Brain pericyte (primary cell): ENCODE results near the gene PLAAT1.

Source experiments
- DNase-seq: peaks from one replicate; pipeline ENCODE4 v3.0.0-alpha.2; 2012; ENCODE audit warnings: low read depth, low spot score

Gene PLAAT1

DNA sequence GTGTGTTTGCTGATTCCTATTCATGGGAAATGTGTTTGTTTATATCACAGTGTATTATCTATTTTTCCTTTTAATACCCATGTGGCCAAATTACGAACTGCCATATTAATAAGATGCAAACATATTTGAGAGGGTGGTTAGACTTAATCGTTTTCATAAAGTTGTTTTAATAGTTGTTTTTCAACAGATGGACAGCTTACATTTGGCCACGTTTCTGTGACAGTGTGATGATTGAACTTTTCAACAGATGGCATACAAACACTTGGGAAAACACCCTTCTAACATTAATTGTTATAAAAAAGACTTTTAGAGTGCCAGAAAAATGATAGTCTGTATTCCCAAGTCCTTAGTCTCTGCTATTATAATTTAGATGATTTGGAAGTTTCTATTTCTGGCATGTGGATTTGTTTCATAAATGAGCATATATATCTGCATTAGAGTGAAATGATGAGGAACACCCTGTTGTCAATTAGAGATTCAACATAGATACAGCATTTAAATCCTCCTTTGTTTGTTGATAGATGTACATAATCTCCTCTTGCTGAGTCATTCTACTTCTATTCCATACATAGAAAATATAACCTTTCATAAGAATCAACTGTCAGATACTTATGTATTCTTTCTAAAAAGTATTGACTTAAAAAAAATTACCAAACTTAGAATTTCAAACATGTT is 13.1 kb downstream of the PLAAT1 start:
- DNase-seq: no peak

DNA sequence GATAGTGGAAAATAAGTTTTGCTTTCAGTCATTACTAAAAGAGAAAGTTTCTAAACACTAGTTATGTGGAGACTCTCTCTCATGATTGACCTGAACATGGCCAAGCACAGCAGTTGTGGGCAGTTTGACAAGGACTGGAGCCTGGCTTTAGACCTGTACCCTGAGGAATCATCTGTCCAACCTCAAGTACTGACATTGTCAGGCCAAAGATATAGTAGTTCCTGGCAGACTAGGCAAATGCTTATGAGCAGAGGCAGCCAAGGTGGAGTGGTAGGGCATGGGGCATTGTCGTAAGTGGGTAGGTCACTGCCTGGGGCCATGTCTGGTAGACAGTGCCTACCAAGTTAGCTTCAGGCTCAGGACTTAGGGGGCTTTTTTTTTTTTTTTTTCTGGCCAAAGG is 20.9 kb downstream of the PLAAT1 start:
- DNase-seq: no peak

DNA sequence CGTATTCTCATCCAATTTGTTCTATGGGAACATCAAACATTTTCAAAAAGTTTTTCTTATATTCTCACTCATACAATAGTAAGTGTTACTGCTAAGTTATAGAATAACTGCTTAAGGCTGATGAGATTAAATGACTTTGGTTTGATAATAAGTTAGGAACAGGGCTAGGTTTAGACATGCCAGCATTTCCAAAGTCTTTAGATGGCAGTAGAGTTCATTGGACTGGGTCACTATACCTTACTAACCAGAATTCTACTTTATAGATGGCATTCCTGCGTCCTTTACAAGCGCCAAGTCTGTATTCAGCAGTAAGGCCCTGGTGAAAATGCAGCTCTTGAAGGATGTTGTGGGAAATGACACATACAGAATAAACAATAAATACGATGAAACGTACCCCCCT is 21.7 kb downstream of the PLAAT1 start:
- DNase-seq: no peak

DNA sequence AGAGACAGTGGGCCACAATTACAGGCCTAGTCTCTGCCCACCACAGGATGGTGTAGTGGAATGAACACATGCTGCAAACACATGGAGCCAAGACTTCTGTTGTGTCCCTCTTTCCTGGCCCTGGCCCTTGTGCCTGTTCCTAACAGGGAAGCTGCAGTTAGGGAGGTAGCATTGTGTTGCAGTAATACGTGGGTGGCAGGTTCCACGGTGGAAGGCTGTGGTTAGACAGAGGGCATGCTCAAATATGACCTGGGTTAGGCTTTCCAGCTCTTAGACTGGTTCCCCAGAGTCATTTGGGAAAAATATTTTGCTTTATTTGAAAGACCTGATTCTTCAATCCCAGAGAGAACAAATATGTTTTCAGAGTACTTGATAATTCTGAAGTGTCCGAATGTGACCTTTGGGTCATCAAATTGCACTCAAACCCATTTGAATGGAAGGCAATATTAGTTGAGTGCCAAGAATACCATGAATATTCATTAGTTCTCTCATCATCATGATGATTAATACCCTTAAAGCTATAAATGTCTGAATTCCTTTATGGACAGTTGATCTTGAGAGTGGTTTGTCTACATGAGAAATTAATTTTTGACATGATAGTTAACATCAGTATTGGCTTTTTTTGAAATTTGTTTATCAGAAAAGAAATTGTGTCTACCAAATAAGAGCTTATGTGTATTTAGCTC is 28.5 kb downstream of the PLAAT1 start:
- DNase-seq: no peak

DNA sequence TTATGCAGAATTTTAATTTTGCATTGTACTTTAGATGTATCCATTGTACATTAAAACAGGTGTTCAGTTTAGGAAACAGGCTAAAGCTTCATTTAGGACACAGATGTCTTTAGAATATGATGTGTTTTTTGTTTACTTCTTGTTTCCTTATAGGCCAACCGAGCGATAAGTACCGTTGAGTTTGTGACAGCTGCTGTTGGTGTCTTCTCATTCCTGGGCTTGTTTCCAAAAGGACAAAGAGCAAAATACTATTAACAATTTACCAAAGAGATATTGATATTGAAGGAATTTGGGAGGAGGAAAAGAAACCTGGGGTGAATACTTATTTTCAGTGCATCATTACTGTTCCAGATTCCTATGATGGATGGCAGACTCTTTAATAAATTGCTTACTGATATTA is 29.4 kb downstream of the PLAAT1 start:
- no peak for DNase-seq

DNA sequence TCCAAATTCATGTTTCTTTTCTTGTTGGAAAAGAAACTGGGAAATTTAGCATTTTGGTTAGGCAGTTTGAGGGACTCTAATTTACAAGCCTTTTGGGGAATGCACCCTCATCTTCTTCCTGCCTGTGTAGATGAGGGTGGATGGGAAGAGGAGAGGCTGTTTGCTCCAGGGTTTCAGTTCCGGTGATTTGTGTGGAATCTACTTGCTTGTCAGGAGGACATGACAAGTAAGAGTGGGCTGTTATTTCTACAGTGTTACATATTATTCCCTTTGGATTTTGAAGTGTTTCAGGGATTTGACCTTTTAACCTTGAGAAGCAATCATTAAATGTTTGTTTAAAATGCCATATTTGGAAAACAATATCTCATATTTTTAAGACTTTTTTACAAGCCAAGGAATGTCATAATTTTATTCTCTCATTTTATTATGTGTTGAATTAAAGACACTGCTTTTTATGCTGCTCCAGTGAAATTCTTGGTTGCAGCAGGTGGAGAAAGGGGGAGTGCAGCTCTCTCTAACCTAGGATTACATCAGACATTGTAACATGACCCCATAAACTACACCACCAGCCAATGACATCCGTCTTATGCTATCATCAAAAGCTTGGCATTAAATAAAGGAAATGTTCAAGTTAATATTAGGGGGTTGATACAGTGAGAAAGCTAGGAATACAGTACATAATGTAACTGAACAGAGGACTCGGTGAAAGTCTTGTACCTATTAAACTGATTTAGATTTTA is 30.2 kb downstream of the PLAAT1 start:
- DNase-seq: no peak

DNA sequence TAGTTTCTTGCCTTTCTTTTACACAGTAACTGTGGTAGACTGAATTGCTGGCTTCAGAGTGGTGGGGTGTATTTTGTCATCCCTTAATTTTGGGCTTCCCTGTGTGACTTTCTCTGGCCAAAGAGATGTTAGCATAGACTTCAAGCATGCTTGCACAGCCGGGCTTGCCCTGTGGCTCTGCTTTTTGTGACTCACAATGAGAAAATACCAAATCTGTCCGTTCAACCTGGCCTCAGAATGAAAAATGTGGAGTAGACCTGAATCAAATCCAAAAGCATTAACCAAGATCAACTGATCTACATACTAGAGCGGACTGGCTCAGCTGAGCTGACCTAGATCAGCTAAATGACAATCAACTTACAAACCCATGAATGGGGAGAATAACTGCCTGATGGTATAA is 51.4 kb downstream of the PLAAT1 start:
- DNase-seq: no peak

DNA sequence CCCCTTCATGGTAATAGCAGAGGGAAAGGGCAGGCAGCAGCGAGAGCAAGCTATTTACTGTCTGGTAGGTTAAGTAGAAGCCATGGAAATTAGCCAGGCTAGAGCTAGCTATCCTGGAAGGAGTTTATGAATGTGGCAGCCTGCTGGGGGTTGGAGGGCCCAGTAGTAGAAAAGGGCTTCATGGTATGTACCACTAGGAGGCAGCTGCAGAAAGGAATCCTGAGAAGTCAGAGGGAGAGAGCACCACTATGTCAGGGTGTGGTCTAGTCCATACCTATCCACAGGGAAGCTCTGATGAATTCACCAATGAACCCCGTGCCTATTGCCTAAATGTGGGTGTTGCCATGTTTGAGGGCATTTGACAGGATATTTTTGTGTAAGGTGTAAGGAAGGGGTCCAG is 55.0 kb downstream of the PLAAT1 start:
- DNase-seq: no peak

DNA sequence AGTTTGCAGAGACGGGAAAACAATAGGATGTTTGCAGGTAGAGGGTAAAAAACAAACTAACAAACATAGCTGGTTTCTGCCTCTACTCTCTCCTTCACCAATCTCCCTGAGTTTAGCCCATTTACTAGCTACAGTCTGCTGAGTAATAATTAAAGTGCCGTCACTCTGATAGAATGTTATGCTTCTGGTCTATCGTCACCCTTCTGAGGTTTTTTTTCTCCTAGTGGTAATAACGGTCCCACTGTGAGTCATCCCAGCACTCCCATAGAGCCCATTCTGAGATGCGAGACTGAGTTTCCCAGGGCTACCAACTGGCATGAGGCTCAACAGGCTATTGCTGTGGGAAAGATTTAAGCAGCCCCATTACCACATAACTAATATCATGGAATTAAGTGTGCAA is 56.4 kb downstream of the PLAAT1 start:
- no peak for DNase-seq

DNA sequence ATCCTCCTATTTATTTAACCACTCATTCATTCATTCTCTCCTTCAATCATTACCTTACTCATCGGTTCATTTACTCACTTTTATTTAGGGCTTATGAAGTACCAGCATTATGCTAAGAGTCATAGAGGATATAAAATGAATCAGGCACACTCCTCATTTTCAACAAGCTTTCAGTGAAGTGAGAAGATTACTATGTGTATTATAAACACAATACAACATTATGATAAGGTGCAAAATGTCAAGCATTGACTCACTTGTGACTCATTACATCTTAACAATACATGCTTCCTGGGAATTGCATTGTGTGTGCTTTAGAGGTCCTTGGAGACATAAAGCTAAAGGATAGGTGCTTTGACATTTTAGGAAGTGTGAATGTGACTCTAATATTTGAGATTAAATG is 60.4 kb downstream of the PLAAT1 start:
- no peak for DNase-seq

DNA sequence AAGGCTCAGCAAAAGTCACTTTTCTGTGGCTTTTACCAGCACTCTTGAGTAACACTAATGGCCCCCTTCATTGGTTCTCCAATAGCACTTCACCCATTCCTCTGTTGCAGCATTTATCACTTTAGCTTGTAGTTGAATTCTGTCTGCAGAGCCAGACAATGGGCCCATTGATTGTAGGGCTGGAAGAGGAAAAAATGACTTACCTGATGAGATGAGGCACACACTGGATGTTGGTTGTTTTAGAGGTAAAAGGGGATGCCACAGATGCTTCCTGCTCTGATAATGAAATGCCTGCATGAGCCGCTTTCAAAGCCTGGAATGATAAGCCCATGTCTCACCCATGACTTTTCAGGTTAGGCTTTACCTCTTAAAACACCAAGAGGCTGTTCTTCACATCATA is 64.3 kb downstream of the PLAAT1 start:
- no peak for DNase-seq

DNA sequence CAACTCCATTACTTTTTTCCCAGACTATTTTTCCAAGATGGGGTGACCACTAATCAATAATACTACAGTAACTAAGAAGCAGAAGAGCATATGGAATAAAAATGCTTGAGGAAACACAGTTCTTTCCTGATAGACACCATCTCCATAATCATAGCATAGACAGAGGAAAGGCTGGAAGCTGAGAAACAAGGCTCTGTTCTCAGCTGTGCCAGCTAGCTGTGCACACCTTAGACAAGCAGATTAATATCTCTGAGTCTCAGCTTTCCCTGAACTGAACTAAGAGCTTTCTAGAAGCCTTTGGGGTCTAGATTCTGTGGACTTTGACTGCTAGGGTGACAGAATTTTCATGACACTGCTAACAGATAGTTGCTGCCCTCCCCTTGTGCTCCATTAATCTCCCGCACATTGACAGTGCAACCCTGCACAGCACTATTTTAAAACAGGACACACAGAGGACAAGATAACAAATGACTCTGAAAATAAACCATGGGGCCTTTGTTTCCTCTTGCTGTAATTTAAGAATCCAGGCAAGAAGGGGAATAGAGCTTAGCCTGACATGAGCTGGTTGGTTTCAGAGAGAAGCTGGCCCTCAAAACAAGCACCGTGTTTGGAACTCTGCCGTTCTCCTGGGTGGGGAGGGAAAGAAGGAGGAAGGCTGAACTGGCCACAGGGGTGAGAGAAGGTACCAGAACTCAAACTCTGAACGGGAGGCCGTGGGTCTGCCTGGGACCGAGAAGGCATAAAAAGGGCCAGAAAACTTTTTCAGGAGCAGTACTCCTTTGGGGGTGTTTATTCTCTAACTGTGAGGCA is 70.1 kb downstream of the PLAAT1 start:
- DNase-seq: no peak

DNA sequence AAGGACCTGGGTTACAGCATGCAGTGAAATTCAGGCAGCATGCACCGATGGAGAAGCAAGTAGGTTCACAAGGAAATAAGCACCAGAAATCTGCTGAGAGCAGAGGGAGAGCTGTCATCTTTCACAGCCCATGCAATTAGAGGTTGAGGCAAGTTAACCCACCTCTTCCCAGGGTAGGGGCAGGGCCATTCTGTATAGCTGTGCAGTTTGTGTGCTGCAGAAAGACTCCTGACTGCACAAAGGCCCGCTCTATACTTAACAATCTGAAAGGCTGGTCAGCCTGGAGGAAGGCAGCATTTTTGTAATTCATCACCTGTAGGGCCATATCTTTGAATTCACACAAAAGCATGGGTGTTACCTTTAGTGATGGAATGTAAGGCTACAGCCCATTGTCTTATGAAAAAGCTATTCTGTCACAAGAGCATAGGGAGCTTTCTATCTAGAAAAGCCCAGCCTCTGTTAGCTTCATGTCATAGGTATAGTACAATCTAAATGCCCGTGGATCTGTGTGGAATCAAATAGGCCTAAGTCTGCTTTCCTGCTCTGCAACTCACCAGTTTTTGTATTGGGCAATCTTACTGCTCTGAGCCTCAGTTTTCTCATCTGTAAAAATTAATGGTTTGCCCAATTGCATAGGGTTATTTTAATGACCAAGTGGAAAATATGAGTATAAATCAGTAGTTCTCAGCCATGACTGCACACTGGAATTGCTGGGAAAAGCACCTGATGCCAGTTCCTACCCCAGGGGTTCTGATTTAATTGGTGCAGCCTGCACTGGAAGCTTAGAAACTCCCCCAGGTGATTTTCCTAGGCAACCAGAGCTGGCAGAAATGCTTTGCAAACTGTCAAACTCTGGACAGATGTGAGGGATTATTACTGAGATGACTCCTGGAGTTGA is 72.3 kb downstream of the PLAAT1 start:
- no peak for DNase-seq

DNA sequence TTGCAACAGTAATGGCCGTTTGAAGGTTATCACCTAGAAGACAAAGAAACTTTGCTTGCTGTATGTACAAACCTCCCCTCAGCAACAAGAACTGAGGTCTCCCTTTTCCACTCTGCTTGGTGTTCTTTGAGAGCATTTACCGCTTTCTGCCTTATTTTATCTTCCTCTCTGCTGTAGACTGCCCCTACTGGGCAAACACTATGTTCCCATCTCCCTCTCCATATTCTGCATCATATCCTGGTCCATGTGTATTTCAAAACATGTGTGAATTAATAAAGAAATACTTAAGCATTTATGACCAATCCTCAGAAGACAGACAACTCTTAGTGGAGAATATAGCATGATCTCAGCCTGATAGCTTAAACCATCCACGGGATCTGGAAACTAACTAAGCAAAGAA is 73.1 kb downstream of the PLAAT1 start:
- DNase-seq: no peak

DNA sequence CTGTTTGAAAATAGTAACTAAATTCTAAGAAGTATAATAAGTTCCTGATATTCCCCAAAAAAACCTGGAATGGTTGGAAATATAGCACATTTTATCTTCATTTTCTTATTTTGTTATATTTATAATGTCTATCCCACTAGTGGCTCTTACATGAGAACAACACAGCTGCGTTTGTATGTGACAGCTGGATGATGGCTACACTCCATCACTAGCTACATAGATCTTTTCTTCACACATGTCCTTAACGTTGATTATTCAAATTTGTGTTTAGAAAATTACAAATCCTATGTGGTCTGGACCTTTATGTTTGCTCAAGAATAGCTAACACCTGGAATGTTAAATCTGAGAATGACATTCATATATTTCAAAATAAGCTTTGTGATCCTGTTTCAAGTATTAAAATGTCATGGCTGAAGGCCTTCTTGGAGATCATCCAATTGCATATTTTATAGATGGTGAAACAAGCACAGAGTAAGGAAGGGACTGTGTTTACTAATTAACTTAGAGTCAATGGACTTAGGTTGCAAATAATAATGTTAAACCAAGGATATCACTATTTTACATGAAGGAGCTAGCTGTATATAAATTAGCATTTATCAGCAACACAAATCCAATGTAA is 76.8 kb downstream of the PLAAT1 start:
- DNase-seq: no peak
